ENCODE results near the gene IFT88. TPM values are rescaled to one million over a fixed set of nuclear protein-coding genes. Genes with fewer than 3 reads are reported as not detected.

The IFT88 gene
- total and polyA plus RNA-seq, 4 donors: 8.7 to 59.0 (median 14.6) TPM

DNA sequence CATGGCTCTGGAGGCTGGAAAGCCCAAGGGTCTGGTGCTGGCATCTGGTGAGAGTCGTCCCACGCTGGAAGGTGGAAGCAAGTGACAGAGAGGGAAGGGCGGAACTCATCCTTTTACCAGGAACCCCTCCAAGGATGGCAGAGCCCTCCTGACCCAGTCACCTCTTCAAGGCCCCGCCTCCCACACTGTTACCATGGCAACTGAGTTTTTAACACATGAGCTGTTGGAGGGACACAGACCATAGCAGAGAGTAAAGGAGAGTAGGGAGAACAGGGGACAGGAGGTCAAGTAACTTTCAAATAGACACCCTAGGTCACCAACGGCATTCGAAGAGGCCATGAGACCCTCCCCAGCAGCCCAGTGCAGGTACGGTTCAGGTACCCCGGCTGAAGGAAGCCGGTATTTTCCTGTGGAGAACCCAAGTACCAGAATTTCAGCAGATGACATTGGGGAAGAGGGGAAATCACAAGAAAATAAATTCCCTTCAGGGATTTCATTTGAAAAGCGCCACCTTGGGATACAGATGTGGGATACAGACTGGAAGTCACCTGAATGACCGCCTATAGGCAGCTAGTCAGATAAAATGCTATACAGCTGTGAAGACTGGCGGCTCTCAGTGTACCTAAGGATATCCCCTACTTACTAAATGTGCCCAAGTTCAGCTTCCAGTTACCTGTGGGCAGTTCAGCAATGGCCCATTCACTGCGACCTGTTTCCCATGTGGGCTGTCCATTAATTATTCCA lies 144.5 kb downstream of the IFT88 start:
- no peak overlapping the region for H3K9ac ChIP-seq (ENCODE audit: insufficient read depth in 1 of 2, low read length in 2 of 2)
- WGBS, 2 donors: 87% methylated on average over 13 of the region's 13 CpGs
- H3K4me1 ChIP-seq (ENCODE audit: control insufficient read depth in 5 of 5, insufficient read depth in 5 of 5, low read length in 5 of 5): peaks cover 0 to 14% (median 0%) of the 10 kb centered on the region in 5 donors
- no peak for DNase-seq
- H3K36me3 ChIP-seq (ENCODE audit: control insufficient read depth in 4 of 4, insufficient read depth in 4 of 4, low read length in 4 of 4): no peaks in the 10 kb centered on the region
- no peak overlapping the region for H3K27ac ChIP-seq (ENCODE audit: low read depth in 1 of 2, low read length in 1 of 2)
- no peak overlapping the region for H3K4me3 ChIP-seq
- TF ChIP-seq, protein P1, sequence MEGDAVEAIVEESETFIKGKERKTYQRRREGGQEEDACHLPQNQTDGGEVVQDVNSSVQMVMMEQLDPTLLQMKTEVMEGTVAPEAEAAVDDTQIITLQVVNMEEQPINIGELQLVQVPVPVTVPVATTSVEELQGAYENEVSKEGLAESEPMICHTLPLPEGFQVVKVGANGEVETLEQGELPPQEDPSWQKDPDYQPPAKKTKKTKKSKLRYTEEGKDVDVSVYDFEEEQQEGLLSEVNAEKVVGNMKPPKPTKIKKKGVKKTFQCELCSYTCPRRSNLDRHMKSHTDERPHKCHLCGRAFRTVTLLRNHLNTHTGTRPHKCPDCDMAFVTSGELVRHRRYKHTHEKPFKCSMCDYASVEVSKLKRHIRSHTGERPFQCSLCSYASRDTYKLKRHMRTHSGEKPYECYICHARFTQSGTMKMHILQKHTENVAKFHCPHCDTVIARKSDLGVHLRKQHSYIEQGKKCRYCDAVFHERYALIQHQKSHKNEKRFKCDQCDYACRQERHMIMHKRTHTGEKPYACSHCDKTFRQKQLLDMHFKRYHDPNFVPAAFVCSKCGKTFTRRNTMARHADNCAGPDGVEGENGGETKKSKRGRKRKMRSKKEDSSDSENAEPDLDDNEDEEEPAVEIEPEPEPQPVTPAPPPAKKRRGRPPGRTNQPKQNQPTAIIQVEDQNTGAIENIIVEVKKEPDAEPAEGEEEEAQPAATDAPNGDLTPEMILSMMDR (IDR thresholded peaks at IDR 0.05; ENCODE audit: control extremely low read depth, extremely low read depth): no peak
- H3K27me3 ChIP-seq (ENCODE audit: control insufficient read depth in 3 of 3, insufficient read depth in 3 of 3, low read length in 2 of 3): no peaks in the 10 kb centered on the region
- ATAC-seq (ENCODE audit: insufficient read depth, low FRiP score): no peak
- peaks cover 0 to 1% (median 0%) of the 10 kb centered on the region in 4 donors for H3K9me3 ChIP-seq (ENCODE audit: control insufficient read depth in 4 of 4, insufficient read depth in 3 of 4, low read length in 3 of 4)

DNA sequence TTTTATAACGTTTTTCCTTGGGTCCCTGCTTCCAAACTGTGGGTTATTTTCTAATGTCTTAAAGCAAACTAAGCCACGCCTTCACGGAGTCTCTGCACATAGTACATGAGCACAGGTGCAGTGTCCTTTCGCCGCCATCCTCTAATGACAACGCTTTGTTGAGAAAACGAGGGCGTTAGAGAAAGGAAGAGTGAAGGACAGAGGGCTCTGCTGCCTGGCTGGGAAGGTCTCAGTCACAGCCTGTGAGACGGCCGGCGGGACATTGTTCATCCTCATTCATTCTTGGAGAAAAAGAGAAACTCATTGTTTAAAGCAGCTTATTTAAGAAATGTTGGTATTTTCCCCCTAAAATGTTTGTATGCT lies 146.0 kb downstream of the IFT88 start:
- Histone ChIP-seq H3K4me1 (ENCODE audit: control insufficient read depth in 5 of 5, insufficient read depth in 5 of 5, low read length in 5 of 5) (peaks cover 0 to 14% (median 0%) of the 10 kb centered on the region in 5 donors), H3K27me3 (ENCODE audit: control insufficient read depth in 3 of 3, insufficient read depth in 3 of 3, low read length in 2 of 3) (no peaks in the 10 kb centered on the region), H3K27ac (ENCODE audit: low read depth in 1 of 2, low read length in 1 of 2) (no peak overlapping the region), H3K36me3 (ENCODE audit: control insufficient read depth in 4 of 4, insufficient read depth in 4 of 4, low read length in 4 of 4) (no peaks in the 10 kb centered on the region), H3K9me3 (ENCODE audit: control insufficient read depth in 4 of 4, insufficient read depth in 3 of 4, low read length in 3 of 4) (no peaks in the 10 kb centered on the region), H3K9ac (ENCODE audit: insufficient read depth in 1 of 2, low read length in 2 of 2) (no peak overlapping the region), H3K4me3 (no peak overlapping the region)
- WGBS, 2 donors: 39 to 58% methylated on average over 11 of the region's 11 CpGs
- TF ChIP-seq, protein P1 (IDR thresholded peaks at IDR 0.05; ENCODE audit: control extremely low read depth, extremely low read depth): no peak
- ATAC-seq (ENCODE audit: insufficient read depth, low FRiP score) (no peak), DNase-seq (no peak)

DNA sequence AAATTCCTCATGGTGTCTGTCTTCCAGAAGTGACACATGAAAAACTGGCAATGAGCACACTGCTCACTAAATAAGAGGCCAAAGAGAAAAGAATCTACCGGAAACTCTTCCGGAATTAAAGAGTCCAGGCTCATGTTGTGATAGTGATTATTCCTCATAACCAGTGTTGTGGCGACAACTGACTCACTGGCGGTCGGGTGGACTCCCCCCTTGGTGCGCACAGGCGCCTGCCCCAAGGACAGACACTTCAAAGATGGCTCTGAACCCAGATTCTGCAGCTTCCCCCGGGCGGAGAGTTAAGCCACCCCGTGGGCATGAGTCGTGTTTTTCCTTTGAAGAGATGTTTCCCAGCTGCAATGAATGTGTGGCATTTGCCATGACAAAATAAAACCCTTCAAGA lies 146.8 kb downstream of the IFT88 start:
- H3K9me3 ChIP-seq (ENCODE audit: control insufficient read depth in 4 of 4, insufficient read depth in 3 of 4, low read length in 3 of 4): peaks cover 0 to 2% (median 0%) of the 10 kb centered on the region in 4 donors
- TF ChIP-seq, protein P1 (IDR thresholded peaks at IDR 0.05; ENCODE audit: control extremely low read depth, extremely low read depth): no peak
- no peaks in the 10 kb centered on the region for H3K36me3 ChIP-seq (ENCODE audit: control insufficient read depth in 4 of 4, insufficient read depth in 4 of 4, low read length in 4 of 4)
- no peak for ATAC-seq (ENCODE audit: insufficient read depth, low FRiP score)
- peak; percentile 13 to 31 (median 27) for DNase-seq
- H3K27ac ChIP-seq (ENCODE audit: low read depth in 1 of 2, low read length in 1 of 2): no peak overlapping the region
- no peak overlapping the region for H3K4me3 ChIP-seq
- no peak overlapping the region for H3K9ac ChIP-seq (ENCODE audit: insufficient read depth in 1 of 2, low read length in 2 of 2)
- 64 to 70% methylated on average over 11 of the region's 11 CpGs for WGBS, 2 donors
- H3K4me1 ChIP-seq (ENCODE audit: control insufficient read depth in 5 of 5, insufficient read depth in 5 of 5, low read length in 5 of 5): peaks cover 0 to 14% (median 0%) of the 10 kb centered on the region in 5 donors
- no peaks in the 10 kb centered on the region for H3K27me3 ChIP-seq (ENCODE audit: control insufficient read depth in 3 of 3, insufficient read depth in 3 of 3, low read length in 2 of 3)
